ENCODE results near the gene PLA2G4E.

GRCh38 chr15:41979493-41980266, 41.2 kb downstream of the PLA2G4E start:
- TF ChIP-seq CTCF (IDR thresholded peaks at IDR 0.05 in 2 of 3, conservative IDR thresholded peaks at IDR 0.05 in 1 of 3; ENCODE audit: borderline replicate concordance in 1 of 3, insufficient read depth in 1 of 3, low read depth in 2 of 3, low read length in 2 of 3), result no peak
- no peak for TF ChIP-seq CBX3 (IDR thresholded peaks at IDR 0.05; ENCODE audit: low read depth)
- TF ChIP-seq EZH2 (IDR thresholded peaks at IDR 0.05), result no peak
- TF ChIP-seq ZNF274 (IDR thresholded peaks at IDR 0.05; ENCODE audit: low read depth, low read length), result no peak
- no peak for TF ChIP-seq ELF1 (IDR thresholded peaks at IDR 0.05; ENCODE audit: borderline replicate concordance, low read depth)
- no peak for TF ChIP-seq ATF3 (IDR thresholded peaks at IDR 0.05)
- TF ChIP-seq REST (IDR thresholded peaks at IDR 0.05; ENCODE audit: low read depth), result no peak
- no peak for TF ChIP-seq CEBPB (IDR thresholded peaks at IDR 0.05; ENCODE audit: low read depth)
- TF ChIP-seq SRF (IDR thresholded peaks at IDR 0.05; ENCODE audit: low read depth), result no peak
- TF ChIP-seq RAD21 (IDR thresholded peaks at IDR 0.05; ENCODE audit: low read depth), result no peak
- TF ChIP-seq JUND (IDR thresholded peaks at IDR 0.05), result no peak
- TF ChIP-seq ZBTB33 (IDR thresholded peaks at IDR 0.05; ENCODE audit: extremely low read depth, insufficient replicate concordance, low read length), result no peak

Measured in HCT116 (cell line).